Activated T-helper 1 cell treated with anti-CD3 and anti-CD28 coated beads, Interleukin-2, amount 50 U/mL, for 16 hours (primary cell): Measurements from ENCODE around the gene RAB11FIP4.

Experiments used
- DNase-seq, 2 donors: peaks; one replicate each; pipeline ENCODE4 v3.0.0-alpha.2; 2020; ENCODE audit warnings: low read depth in 1 of 2, low spot score in 1 of 2

The RAB11FIP4 gene

GRCh38 chr17:31586946-31587345 lies 195.5 kb downstream of the RAB11FIP4 start:
- DNase-seq, result no peak

DNA sequence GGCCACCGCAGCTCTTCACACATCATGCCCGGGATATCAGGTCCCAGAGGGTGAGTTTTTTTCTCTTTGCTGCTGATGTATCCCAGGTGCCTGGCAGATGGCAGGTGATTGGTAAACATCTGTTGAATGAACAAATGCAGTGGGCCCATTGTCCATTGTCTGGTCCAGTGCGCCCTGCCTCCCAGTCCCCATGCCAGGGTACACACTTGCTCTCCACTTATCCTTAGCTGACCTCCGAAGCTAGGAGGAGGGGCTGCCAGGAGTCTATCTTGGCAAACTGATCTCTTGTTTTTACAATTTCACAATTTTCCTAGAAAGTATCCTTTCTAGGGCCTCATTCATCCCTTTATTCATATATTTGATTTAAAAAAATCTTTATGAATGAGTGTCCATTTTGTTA lies 196.0 kb downstream of the RAB11FIP4 start:
- no peak for DNase-seq
